Thyroid gland (tissue), 4 donors: ENCODE results near the gene GRPEL1. TPM values are rescaled to one million over a fixed set of nuclear protein-coding genes. Genes with fewer than 3 reads are reported as not detected.

ENCODE experiments used
- DNase-seq, 2 donors: peaks; one replicate each; pipeline ENCODE4 v3.0.0-alpha.2; 2019
- H3K27ac ChIP-seq, 3 donors: fragments of 200-600 bp; sonication (generic); 1 replicate in 2 of 3; 2 replicates in 1 of 3; pipeline ENCODE4 v1.5.1; 2016 to 2019; ENCODE audit warnings: mild to moderate bottlenecking in 1 of 3, moderate library complexity in 1 of 3
- H3K27me3 ChIP-seq: fragments of 200-600 bp; sonication (generic); one replicate; pipeline ENCODE4 v1.5.1; 2019
- H3K36me3 ChIP-seq, 2 donors: fragments of 200-600 bp; sonication (generic); one replicate each; pipeline ENCODE4 v1.5.1; 2016 to 2019
- H3K4me1 ChIP-seq, 2 donors: fragments of 200-600 bp; sonication (generic); one replicate each; pipeline ENCODE4 v1.5.1; 2017 to 2019
- H3K4me3 ChIP-seq, 3 donors: fragments of 200-600 bp; sonication (generic); replicated peaks in 1 of 3; 1 replicate in 2 of 3; 2 replicates in 1 of 3; pipeline ENCODE4 v1.5.1; 2016; ENCODE audit warnings: mild to moderate bottlenecking in 1 of 3
- H3K9me3 ChIP-seq: fragments of 200-600 bp; sonication (generic); one replicate; pipeline ENCODE4 v1.5.1; 2017
- POLR2A ChIP-seq, 2 donors: fragments of 450-650 bp; IDR thresholded peaks; one replicate each; pipeline ENCODE4 v1.6.1; 2017; ENCODE audit warnings: antibody characterized with exemption in 2 of 2, mild to moderate bottlenecking in 2 of 2, moderate library complexity in 1 of 2
- WGBS, 2 donors: methylation state at CpG; one replicate each; pipeline ENCODE4 v1.1.5; 2017; 5-methylcytosine and 5-hydroxymethylcytosine counted together
- intact Hi-C: fragments of 100-400 bp; cut with DNase I; formaldehyde crosslinking; loops from one replicate; pipeline ENCODE4 v1.15.1; 2023
- total RNA-seq, 4 donors: library from RNA; depleted of rRNA; stranded (reverse); fragments of >200 nt; gene quantifications; one replicate each; pipeline ENCODE4 v1.2.3, GENCODE V29; 2016
- TF ChIP-seq, protein P1 (sequence below), 6 experiments: fragments of 200-600 bp in 3 of 6; fragments of 450-650 bp in 3 of 6; sonication (generic) in 3 of 6; IDR thresholded peaks; one replicate each; pipeline ENCODE4 v1.5.1; 2016 to 2019; ENCODE audit warnings: antibody characterized with exemption in 6 of 6, mild to moderate bottlenecking in 2 of 6, inconsistent platforms in 1 of 6, moderate library complexity in 1 of 6

Gene GRPEL1
- total RNA-seq, 4 donors from 2014 or later: 13.4 to 21.9 (median 17.5) TPM

GRCh38 chr4:7021930-7022664 is 45.8 kb downstream of the GRPEL1 start:
- H3K9me3 ChIP-seq: no peaks in the 10 kb centered on the region
- intact Hi-C loops: no loop called here
- no peak for DNase-seq
- no peak overlapping the region for H3K27ac ChIP-seq
- H3K4me1 ChIP-seq: no peaks in the 10 kb centered on the region
- TF ChIP-seq POLR2A (IDR thresholded peaks at IDR 0.05): no peak
- TF ChIP-seq, protein P1, sequence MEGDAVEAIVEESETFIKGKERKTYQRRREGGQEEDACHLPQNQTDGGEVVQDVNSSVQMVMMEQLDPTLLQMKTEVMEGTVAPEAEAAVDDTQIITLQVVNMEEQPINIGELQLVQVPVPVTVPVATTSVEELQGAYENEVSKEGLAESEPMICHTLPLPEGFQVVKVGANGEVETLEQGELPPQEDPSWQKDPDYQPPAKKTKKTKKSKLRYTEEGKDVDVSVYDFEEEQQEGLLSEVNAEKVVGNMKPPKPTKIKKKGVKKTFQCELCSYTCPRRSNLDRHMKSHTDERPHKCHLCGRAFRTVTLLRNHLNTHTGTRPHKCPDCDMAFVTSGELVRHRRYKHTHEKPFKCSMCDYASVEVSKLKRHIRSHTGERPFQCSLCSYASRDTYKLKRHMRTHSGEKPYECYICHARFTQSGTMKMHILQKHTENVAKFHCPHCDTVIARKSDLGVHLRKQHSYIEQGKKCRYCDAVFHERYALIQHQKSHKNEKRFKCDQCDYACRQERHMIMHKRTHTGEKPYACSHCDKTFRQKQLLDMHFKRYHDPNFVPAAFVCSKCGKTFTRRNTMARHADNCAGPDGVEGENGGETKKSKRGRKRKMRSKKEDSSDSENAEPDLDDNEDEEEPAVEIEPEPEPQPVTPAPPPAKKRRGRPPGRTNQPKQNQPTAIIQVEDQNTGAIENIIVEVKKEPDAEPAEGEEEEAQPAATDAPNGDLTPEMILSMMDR (IDR thresholded peaks at IDR 0.05): no peak
- no peak overlapping the region for H3K4me3 ChIP-seq
- no peaks in the 10 kb centered on the region for H3K27me3 ChIP-seq
- WGBS, 2 donors: 86 to 96% methylated on average over 13 of the region's 13 CpGs
- H3K36me3 ChIP-seq: peaks cover 0 to 6% of the 10 kb centered on the region in 2 donors

DNA sequence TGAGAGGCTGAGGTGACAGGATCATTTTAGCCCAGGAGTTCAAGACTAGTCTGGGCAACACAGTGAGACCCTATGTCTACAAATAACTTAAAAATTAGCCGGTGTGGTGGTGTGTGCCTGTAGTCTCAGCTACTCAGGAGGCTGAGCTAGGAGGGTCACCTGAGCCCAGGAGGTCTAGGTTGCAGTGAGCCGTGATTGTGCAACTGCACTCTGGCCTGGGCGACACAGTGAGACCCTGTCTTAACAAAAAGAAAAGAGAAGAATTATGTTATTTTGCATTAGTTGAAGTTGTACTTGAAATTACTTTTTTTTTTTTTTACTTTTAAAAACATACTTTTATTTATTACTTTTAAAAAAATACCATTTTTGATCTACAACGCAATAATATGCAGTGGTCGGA is 46.5 kb downstream of the GRPEL1 start:
- Histone ChIP-seq H3K27me3 (no peaks in the 10 kb centered on the region), H3K36me3 (peaks cover 0 to 6% of the 10 kb centered on the region in 2 donors), H3K4me1 (no peaks in the 10 kb centered on the region), H3K27ac (no peak overlapping the region), H3K4me3 (no peak overlapping the region), H3K9me3 (no peaks in the 10 kb centered on the region)
- intact Hi-C loops: no loop called here
- WGBS, 2 donors: 76 to 79% methylated on average over 5 of the region's 5 CpGs
- TF ChIP-seq, protein P1 (IDR thresholded peaks at IDR 0.05): no peak
- no peak for TF ChIP-seq POLR2A (IDR thresholded peaks at IDR 0.05)
- DNase-seq: no peak

GRCh38 chr4:7020856-7021255 is 47.0 kb downstream of the GRPEL1 start:
- Histone ChIP-seq H3K9me3 (no peaks in the 10 kb centered on the region), H3K4me3 (no peak overlapping the region), H3K36me3 (peaks cover 0 to 6% of the 10 kb centered on the region in 2 donors), H3K27ac (no peak overlapping the region), H3K4me1 (no peaks in the 10 kb centered on the region), H3K27me3 (no peaks in the 10 kb centered on the region)
- no peak for DNase-seq
- intact Hi-C loops: no loop called here
- TF ChIP-seq, protein P1 (IDR thresholded peaks at IDR 0.05): no peak
- no peak for TF ChIP-seq POLR2A (IDR thresholded peaks at IDR 0.05)
- 96 to 98% methylated on average over 11 of the region's 11 CpGs for WGBS, 2 donors

- H3K27ac ChIP-seq: no peak overlapping the region
- no peaks in the 10 kb centered on the region for H3K27me3 ChIP-seq
- TF ChIP-seq, protein P1 (IDR thresholded peaks at IDR 0.05): no peak
- no peak for TF ChIP-seq POLR2A (IDR thresholded peaks at IDR 0.05)
- no peaks in the 10 kb centered on the region for H3K9me3 ChIP-seq
- peaks cover 0 to 8% of the 10 kb centered on the region in 2 donors for H3K36me3 ChIP-seq
- WGBS, 2 donors: 95 to 96% methylated on average over 2 of the region's 2 CpGs
- H3K4me1 ChIP-seq: no peaks in the 10 kb centered on the region
- DNase-seq: no peak
- intact Hi-C loops: no loop called here
- H3K4me3 ChIP-seq: no peak overlapping the region
Observed at GRCh38 chr4:7020290-7020689, 47.6 kb downstream of the GRPEL1 start.

GRCh38 chr4:7019367-7019766 is 48.5 kb downstream of the GRPEL1 start:
- Histone ChIP-seq H3K27me3 (no peaks in the 10 kb centered on the region), H3K4me1 (no peaks in the 10 kb centered on the region), H3K36me3 (peaks cover 6 to 10% of the 10 kb centered on the region in 2 donors), H3K27ac (no peak overlapping the region), H3K9me3 (no peaks in the 10 kb centered on the region), H3K4me3 (no peak overlapping the region)
- TF ChIP-seq POLR2A (IDR thresholded peaks at IDR 0.05): no peak
- TF ChIP-seq, protein P1 (IDR thresholded peaks at IDR 0.05): no peak
- WGBS, 2 donors: 89 to 94% methylated on average over 7 to 10 of the region's 10 CpGs
- intact Hi-C loops: no loop called here
- no peak for DNase-seq
